Smooth muscle cell (in vitro differentiated cells): ENCODE measurements around the gene NCBP3. TPM values are rescaled to one million over a fixed set of nuclear protein-coding genes. Genes with fewer than 3 reads are reported as not detected.
"Not testable (repeated sequence)": the region's sequence is repeated elsewhere in the genome, so short reads cannot be mapped to it uniquely, and the experiment has no call there.

Experiments used
- DNase-seq: peaks from one replicate; lab custom pipeline; 2025; ENCODE audit not compliant: unreplicated experiment; lab: John Stamatoyannopoulos, UW
- H2AFZ ChIP-seq: fragments of 200-600 bp; sonication (generic); 2 replicates; pipeline ENCODE4 v1.6.0; 2016; ENCODE audit warnings: antibody characterized with exemption, low read depth, mild to moderate bottlenecking
- H3F3A ChIP-seq: fragments of 200-600 bp; sonication (generic); 2 replicates; pipeline ENCODE4 v1.6.0; 2017; ENCODE audit warnings: antibody characterized with exemption, low read depth
- H3K27ac ChIP-seq: fragments of 200-600 bp; sonication (generic); 2 replicates; pipeline ENCODE4 v1.5.1; 2016; ENCODE audit warnings: low read depth, mild to moderate bottlenecking
- H3K27me3 ChIP-seq: fragments of 200-600 bp; sonication (generic); 2 replicates; pipeline ENCODE4 v1.6.1; 2016; ENCODE audit warnings: low read depth, mild to moderate bottlenecking
- H3K36me3 ChIP-seq: fragments of 200-600 bp; sonication (generic); 2 replicates; pipeline ENCODE4 v1.5.1; 2016; ENCODE audit warnings: low read depth
- H3K4me1 ChIP-seq: fragments of 200-600 bp; sonication (generic); 2 replicates; pipeline ENCODE4 v1.5.1; 2016; ENCODE audit warnings: low read depth
- H3K4me2 ChIP-seq: fragments of 200-600 bp; sonication (generic); 2 replicates; pipeline ENCODE4 v1.6.0; 2016; ENCODE audit warnings: mild to moderate bottlenecking
- H3K4me3 ChIP-seq: fragments of 200-600 bp; sonication (generic); 2 replicates; pipeline ENCODE4 v1.5.1; 2016; ENCODE audit warnings: mild to moderate bottlenecking
- H3K79me2 ChIP-seq: fragments of 200-600 bp; sonication (generic); 2 replicates; pipeline ENCODE4 v1.6.0; 2016; ENCODE audit warnings: low read depth, mild to moderate bottlenecking
- H3K9ac ChIP-seq: fragments of 200-600 bp; sonication (generic); 2 replicates; pipeline ENCODE4 v1.6.0; 2016; ENCODE audit warnings: low read depth
- H3K9me3 ChIP-seq: fragments of 200-600 bp; sonication (generic); replicated peaks from 2 replicates; pipeline ENCODE4 v1.5.1; 2016; ENCODE audit warnings: low read depth
- H4K20me1 ChIP-seq: fragments of 200-600 bp; sonication (generic); 2 replicates; pipeline ENCODE4 v1.6.0; 2016; ENCODE audit warnings: low read depth
- WGBS: methylation state at CpG from one replicate; pipeline ENCODE4 v1.1.7; 2016; ENCODE audit warnings: low lambda C conversion rate; 5-methylcytosine and 5-hydroxymethylcytosine counted together
- polyA plus RNA-seq: library from polyadenylated mRNA; unstranded; fragments of >200 nt; fragmentation: Nextera tagmentation; extraction: Ambion mirVana; gene quantifications from 2 replicates; pipeline ENCODE4 v1.2.1, GENCODE V29; 2016
- total RNA-seq: library from RNA; depleted of rRNA; stranded (reverse); fragments of >200 nt; gene quantifications from 2 replicates; pipeline ENCODE4 v1.2.3, GENCODE V29; 2014
- TF ChIP-seq, protein P1 (sequence below): fragments of 200-600 bp; sonication (generic); IDR thresholded peaks from 2 replicates; pipeline ENCODE4 v1.5.1; 2017; ENCODE audit warnings: borderline replicate concordance, mild to moderate bottlenecking, antibody characterized with exemption; ENCODE audit not compliant: insufficient read depth, poor library complexity, severe bottlenecking

NCBP3 gene
- total and polyA plus RNA-seq, 2 experiments from 2014 or later, result 28.3 to 30.7 TPM

DNA sequence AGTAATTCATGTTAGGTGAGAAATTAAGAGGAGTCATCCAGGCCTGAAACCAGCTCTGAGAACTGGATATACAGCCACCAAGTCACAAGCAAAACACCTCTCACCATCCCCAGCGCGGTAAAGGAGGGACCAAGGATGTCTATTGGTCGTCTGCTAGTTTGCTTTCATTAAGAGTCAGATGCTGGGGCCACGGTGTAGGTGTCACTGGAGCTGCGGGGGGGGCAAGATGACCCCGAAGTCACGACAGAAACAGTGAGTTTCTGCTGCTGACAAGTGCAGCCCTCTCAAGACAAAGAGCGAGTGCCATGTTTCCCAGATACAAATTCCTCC, 790 bp downstream of the NCBP3 start:
- Histone ChIP-seq H3K79me2 (peaks cover 52% of the 10 kb centered on the region), H3K4me2 (peak overlapping the region; percentile 94), H3F3A (no peaks in the 10 kb centered on the region), H4K20me1 (peaks cover 47% of the 10 kb centered on the region), H3K27ac (peak overlapping the region; percentile 71), H3K36me3 (peaks cover 5% of the 10 kb centered on the region), H3K9me3 (no peaks in the 10 kb centered on the region), H2AFZ (no peak overlapping the region), H3K4me1 (peaks cover 7% of the 10 kb centered on the region), H3K4me3 (peak overlapping the region; percentile 73), H3K27me3 (no peaks in the 10 kb centered on the region), H3K9ac (peak overlapping the region; percentile 95)
- DNase-seq, result no peak
- under 1% methylated on average over 8 of the region's 8 CpGs for WGBS
- TF ChIP-seq, protein P1, sequence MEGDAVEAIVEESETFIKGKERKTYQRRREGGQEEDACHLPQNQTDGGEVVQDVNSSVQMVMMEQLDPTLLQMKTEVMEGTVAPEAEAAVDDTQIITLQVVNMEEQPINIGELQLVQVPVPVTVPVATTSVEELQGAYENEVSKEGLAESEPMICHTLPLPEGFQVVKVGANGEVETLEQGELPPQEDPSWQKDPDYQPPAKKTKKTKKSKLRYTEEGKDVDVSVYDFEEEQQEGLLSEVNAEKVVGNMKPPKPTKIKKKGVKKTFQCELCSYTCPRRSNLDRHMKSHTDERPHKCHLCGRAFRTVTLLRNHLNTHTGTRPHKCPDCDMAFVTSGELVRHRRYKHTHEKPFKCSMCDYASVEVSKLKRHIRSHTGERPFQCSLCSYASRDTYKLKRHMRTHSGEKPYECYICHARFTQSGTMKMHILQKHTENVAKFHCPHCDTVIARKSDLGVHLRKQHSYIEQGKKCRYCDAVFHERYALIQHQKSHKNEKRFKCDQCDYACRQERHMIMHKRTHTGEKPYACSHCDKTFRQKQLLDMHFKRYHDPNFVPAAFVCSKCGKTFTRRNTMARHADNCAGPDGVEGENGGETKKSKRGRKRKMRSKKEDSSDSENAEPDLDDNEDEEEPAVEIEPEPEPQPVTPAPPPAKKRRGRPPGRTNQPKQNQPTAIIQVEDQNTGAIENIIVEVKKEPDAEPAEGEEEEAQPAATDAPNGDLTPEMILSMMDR, result no peak

DNA sequence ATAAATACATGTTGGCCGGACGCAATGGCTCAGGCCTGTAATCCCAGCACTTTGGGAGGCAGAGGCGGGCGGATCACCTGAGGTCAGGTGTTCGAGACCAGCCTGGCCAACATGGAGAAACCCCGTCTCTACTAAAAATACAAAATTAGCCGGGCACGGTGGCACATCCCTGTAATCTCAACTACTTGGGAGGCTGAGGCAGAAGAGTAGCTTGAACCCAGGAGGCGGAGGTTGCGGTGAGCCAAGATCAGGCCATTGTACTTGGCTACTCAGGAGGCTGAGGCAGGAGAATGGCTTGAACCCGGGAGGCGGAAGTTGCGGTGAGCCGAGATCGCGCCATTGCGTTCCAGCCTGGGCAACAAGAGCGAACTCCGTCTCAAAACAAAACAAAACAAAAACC, 1.5 kb downstream of the NCBP3 start:
- not testable (repeated sequence) for H3K4me1 ChIP-seq, H3K27me3 ChIP-seq, H3F3A ChIP-seq, H3K36me3 ChIP-seq, H3K9ac ChIP-seq, H2AFZ ChIP-seq, H3K27ac ChIP-seq, H3K9me3 ChIP-seq, DNase-seq
- Histone ChIP-seq H4K20me1 (peaks cover 51% of the 10 kb centered on the region), H3K4me3 (peak overlapping the region; percentile 73), H3K4me2 (peak overlapping the region; percentile 94), H3K79me2 (peaks cover 57% of the 10 kb centered on the region)
- 95% methylated on average over 19 of the region's 19 CpGs for WGBS

DNA sequence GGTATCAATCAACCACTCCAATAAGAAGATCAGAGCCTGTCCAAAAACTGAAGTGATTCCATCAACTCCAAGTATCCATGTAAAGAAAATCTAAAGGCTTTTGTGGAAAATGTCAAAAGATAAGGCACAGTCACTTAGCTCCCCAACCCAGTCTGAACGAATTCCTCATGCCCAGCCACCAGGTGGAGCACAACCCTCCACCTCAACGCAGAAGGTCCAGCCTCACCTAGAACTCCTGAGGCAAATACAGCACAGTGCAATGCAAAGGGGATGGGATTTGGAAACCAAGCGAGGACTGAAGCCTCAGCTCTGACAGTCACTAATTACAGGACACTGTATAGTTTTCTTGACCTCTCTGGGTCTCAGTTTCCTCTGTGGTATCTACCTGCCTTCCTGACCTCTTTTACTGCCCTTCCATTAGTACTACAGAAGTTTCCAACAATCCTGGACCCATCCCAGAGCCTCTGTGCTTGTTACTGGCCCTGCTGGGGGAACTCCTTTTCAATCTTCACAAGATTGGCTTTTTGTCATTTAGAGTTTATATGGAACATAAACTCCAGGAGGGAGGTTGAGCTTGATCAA, 2.0 kb downstream of the NCBP3 start:
- H3K4me2 ChIP-seq, result no peak overlapping the region
- H2AFZ ChIP-seq, result no peak overlapping the region
- H3K4me1 ChIP-seq, result peaks cover 7% of the 10 kb centered on the region
- no peak overlapping the region for H3K4me3 ChIP-seq
- peaks cover 5% of the 10 kb centered on the region for H3K36me3 ChIP-seq
- H3K27me3 ChIP-seq, result no peaks in the 10 kb centered on the region
- TF ChIP-seq, protein P1, result peak; percentile 44
- no peaks in the 10 kb centered on the region for H3K9me3 ChIP-seq
- peaks cover 54% of the 10 kb centered on the region for H4K20me1 ChIP-seq
- peaks cover 63% of the 10 kb centered on the region for H3K79me2 ChIP-seq
- no peak overlapping the region for H3K27ac ChIP-seq
- 36% methylated on average over 3 of the region's 3 CpGs for WGBS
- no peaks in the 10 kb centered on the region for H3F3A ChIP-seq
- DNase-seq, result no peak
- no peak overlapping the region for H3K9ac ChIP-seq

DNA sequence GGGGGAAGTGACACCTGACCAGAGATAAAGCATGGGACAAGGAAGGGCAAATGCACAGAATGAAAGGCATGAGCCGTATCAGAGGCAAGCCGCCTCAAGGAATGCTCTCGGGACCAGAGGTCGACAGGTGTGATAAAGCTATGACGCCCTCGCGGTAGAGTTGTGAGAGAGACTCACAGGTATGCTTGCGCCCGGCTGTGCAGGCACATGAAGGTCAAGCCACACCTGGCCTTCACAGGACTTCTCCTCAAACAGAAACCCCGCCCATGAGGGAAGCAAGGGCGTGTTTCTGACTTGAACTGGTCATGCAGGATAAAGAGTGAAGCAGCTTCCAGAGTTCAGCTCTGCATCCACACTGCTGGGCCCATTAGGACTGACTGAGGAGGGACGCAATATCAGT, 7.8 kb downstream of the NCBP3 start:
- no peaks in the 10 kb centered on the region for H3F3A ChIP-seq
- no peak overlapping the region for H2AFZ ChIP-seq
- TF ChIP-seq, protein P1, result no peak
- WGBS, result 95% methylated on average over 12 of the region's 12 CpGs
- no peak overlapping the region for H3K4me3 ChIP-seq
- H3K27me3 ChIP-seq, result no peaks in the 10 kb centered on the region
- H3K27ac ChIP-seq, result no peak overlapping the region
- H3K9ac ChIP-seq, result no peak overlapping the region
- no peaks in the 10 kb centered on the region for H3K4me1 ChIP-seq
- H3K79me2 ChIP-seq, result peaks cover 77% of the 10 kb centered on the region
- no peaks in the 10 kb centered on the region for H3K9me3 ChIP-seq
- no peak for DNase-seq
- no peak overlapping the region for H3K4me2 ChIP-seq
- H4K20me1 ChIP-seq, result peaks cover 86% of the 10 kb centered on the region
- peaks cover 7% of the 10 kb centered on the region for H3K36me3 ChIP-seq
